ENCODE results near the gene TMEM156. TPM values are rescaled to one million over a fixed set of nuclear protein-coding genes. Genes with fewer than 3 reads are reported as not detected.

TMEM156 gene
- total and polyA plus RNA-seq, 10 of the 15 experiments (the other 5 are each of a cell fraction or from before 2014, with no cell fraction given), result 20.8 to 48.3 (median 32.7) TPM

GRCh38 chr4:39048311-39048710, 16.1 kb upstream of the TMEM156 start:
- 100% methylated on average over 1 of the region's 1 CpG for WGBS (ENCODE audit: insufficient coverage, insufficient replicate concordance, low lambda C conversion rate, missing lambda C conversion rate)
- CTCF ChIA-PET, result interaction anchor here (0.8 to 8.1 kb wide), 5 partner anchors 10 to 145 kb away, joined by 3 to 90 read pairs (median 4); partner anchors contain the start of gene TMEM156
- no peaks in the 10 kb centered on the region for H3K9me3 ChIP-seq (replicated peaks; ENCODE audit: control insufficient read depth, insufficient read depth, low read length)
- DNase-seq (ENCODE audit: low read depth, low spot score) (no peak), FAIRE-seq (no peak), ATAC-seq (peak; percentile 32)
- peaks cover 13% of the 10 kb centered on the region for H3K4me1 ChIP-seq (ENCODE audit: control insufficient read depth, insufficient read depth, low read length)
- peak overlapping the region; percentile 83; the same call in 1 of the 2 replicates for H3K4me3 ChIP-seq
- H3K9ac ChIP-seq (ENCODE audit: control insufficient read depth, insufficient read depth, low read length), result 0 out of 2 replicates have a peak overlapping the region, but pooled peaks have one; percentile 10
- TF ChIP-seq RUNX3 (IDR thresholded peaks at IDR 0.05; ENCODE audit: low read length) (peak; percentile 52), ZBED1 (IDR thresholded peaks at IDR 0.05; ENCODE audit: borderline replicate concordance) (no peak), ZNF384 (IDR thresholded peaks at IDR 0.05; ENCODE audit: borderline replicate concordance, low read depth, low read length) (0 out of 2 replicates have a peak, but pooled peaks have one; percentile 14), ZNF24 (IDR thresholded peaks at IDR 0.05) (0 out of 2 replicates have a peak, but pooled peaks have one; percentile 26)
- 0 out of 4 replicates have a peak, but pooled peaks cover 0 to 3% of the 10 kb centered on the region in 2 experiments for H3K36me3 ChIP-seq (ENCODE audit: control insufficient read depth in 2 of 2, insufficient read depth in 2 of 2, low read length in 1 of 2)
- SMC1A ChIA-PET (ENCODE audit: uncharacterized antibody, unreplicated experiment), result interaction anchor here (0.7 to 10.5 kb wide), 9 partner anchors 11 to 159 kb away, joined by 3 to 163 read pairs (median 5); partner anchors contain the start of genes KLHL5 and TMEM156
- H3K4me2 ChIP-seq (ENCODE audit: control insufficient read depth, insufficient read depth), result peak overlapping the region; percentile 67
- H3K27ac ChIP-seq (ENCODE audit: control insufficient read depth, insufficient read depth), result peak overlapping the region; percentile 56
- peaks cover 56% of the 10 kb centered on the region for H3K79me2 ChIP-seq (ENCODE audit: control insufficient read depth, insufficient read depth, low read length)
- BruUV-seq (replicated peaks), result no TSS peak
- no peaks in the 10 kb centered on the region for H4K20me1 ChIP-seq (ENCODE audit: control insufficient read depth, insufficient read depth)
- POLR2A ChIA-PET, result interaction anchor here (0.7 to 9.8 kb wide), 7 partner anchors 10 to 978 kb away, joined by 3 to 131 read pairs (median 7); partner anchors contain the start of gene TMEM156
- no peak overlapping the region for H2AFZ ChIP-seq (ENCODE audit: control insufficient read depth, low read depth, low read length)
- RAD21 ChIA-PET (ENCODE audit: unreplicated experiment), result interaction anchor here (0.6 to 7.9 kb wide), 6 partner anchors 12 to 146 kb away, joined by 3 to 164 read pairs (median 3); partner anchors contain the start of gene TMEM156
- intact Hi-C loops (cut with micrococcal nuclease; ENCODE audit: unreplicated experiment) (loop anchor here (10.0 kb wide), 2 partner anchors 306 to 1146 kb away; partner anchors contain the start of gene RHOH), in situ Hi-C loops (cut with MboI) (loop anchor here (25.0 kb wide), 1 partner anchor 286 kb away; no protein-coding TSS in a partner anchor)
- no peaks in the 10 kb centered on the region for H3K27me3 ChIP-seq (replicated peaks in 1 of 2; ENCODE audit: control insufficient read depth in 2 of 2, insufficient read depth in 2 of 2, low read length in 1 of 2)

- peaks cover 14% of the 10 kb centered on the region for H3K4me1 ChIP-seq (ENCODE audit: control insufficient read depth, insufficient read depth, low read length)
- 0 out of 4 replicates have a peak, but pooled peaks cover 0 to 3% of the 10 kb centered on the region in 2 experiments for H3K36me3 ChIP-seq (ENCODE audit: control insufficient read depth in 2 of 2, insufficient read depth in 2 of 2, low read length in 1 of 2)
- peaks cover 55% of the 10 kb centered on the region for H3K79me2 ChIP-seq (ENCODE audit: control insufficient read depth, insufficient read depth, low read length)
- peak overlapping the region; percentile 83 for H3K4me3 ChIP-seq
- ATAC-seq (no peak), DNase-seq (ENCODE audit: low read depth, low spot score) (no peak), FAIRE-seq (no peak)
- peak overlapping the region; percentile 32; the same call in 1 of the 2 replicates for H3K9ac ChIP-seq (ENCODE audit: control insufficient read depth, insufficient read depth, low read length)
- SMC1A ChIA-PET (ENCODE audit: uncharacterized antibody, unreplicated experiment), result interaction anchor here (0.6 to 10.5 kb wide), 10 partner anchors 10 to 158 kb away, joined by 3 to 163 read pairs (median 6); partner anchors contain the start of genes KLHL5 and TMEM156
- no peaks in the 10 kb centered on the region for H4K20me1 ChIP-seq (ENCODE audit: control insufficient read depth, insufficient read depth)
- H3K27ac ChIP-seq (ENCODE audit: control insufficient read depth, insufficient read depth), result peak overlapping the region; percentile 56
- no peaks in the 10 kb centered on the region for H3K9me3 ChIP-seq (replicated peaks; ENCODE audit: control insufficient read depth, insufficient read depth, low read length)
- POLR2A ChIA-PET, result interaction anchor here (0.9 to 9.8 kb wide), 4 partner anchors 10 to 52 kb away, joined by 3 to 131 read pairs (median 9); partner anchors contain the start of gene TMEM156
- RAD21 ChIA-PET (ENCODE audit: unreplicated experiment), result interaction anchor here (1.3 to 7.9 kb wide), 5 partner anchors 13 to 288 kb away, joined by 3 to 164 read pairs (median 14); partner anchors contain the start of gene TMEM156
- CTCF ChIA-PET, result interaction anchor here (0.6 to 8.1 kb wide), 9 partner anchors 9 to 243 kb away, joined by 3 to 90 read pairs (median 4); partner anchors contain the start of genes TLR1 and TMEM156
- WGBS (ENCODE audit: insufficient coverage, insufficient replicate concordance, low lambda C conversion rate, missing lambda C conversion rate), result 77% methylated on average over 2 of the region's 2 CpGs
- intact Hi-C loops (cut with micrococcal nuclease; ENCODE audit: unreplicated experiment), result loop anchor here (10.0 kb wide), 2 partner anchors 307 to 1147 kb away; partner anchors contain the start of gene RHOH
- no peak overlapping the region for H2AFZ ChIP-seq (ENCODE audit: control insufficient read depth, low read depth, low read length)
- H3K4me2 ChIP-seq (ENCODE audit: control insufficient read depth, insufficient read depth), result peak overlapping the region; percentile 67
- BruUV-seq (replicated peaks), result no TSS peak
- in situ Hi-C loops (cut with MboI), result loop anchor here (25.0 kb wide), 1 partner anchor 285 kb away; no protein-coding TSS in a partner anchor
- no peaks in the 10 kb centered on the region for H3K27me3 ChIP-seq (replicated peaks in 1 of 2; ENCODE audit: control insufficient read depth in 2 of 2, insufficient read depth in 2 of 2, low read length in 1 of 2)
- TF ChIP-seq IKZF2 (IDR thresholded peaks at IDR 0.05), result no peak
- TF ChIP-seq NBN (IDR thresholded peaks at IDR 0.05), result no peak
- TF ChIP-seq RUNX3 (IDR thresholded peaks at IDR 0.05; ENCODE audit: low read length), result no peak
- TF ChIP-seq TCF12 (IDR thresholded peaks at IDR 0.05; ENCODE audit: low read depth, low read length), result no peak
- TF ChIP-seq CEBPB (IDR thresholded peaks at IDR 0.05; ENCODE audit: borderline replicate concordance in 1 of 2, low read depth in 2 of 2, low read length in 2 of 2), result no peak
- TF ChIP-seq CBX3 (IDR thresholded peaks at IDR 0.05; ENCODE audit: borderline replicate concordance, low read depth), result no peak
- TF ChIP-seq, protein P1, sequence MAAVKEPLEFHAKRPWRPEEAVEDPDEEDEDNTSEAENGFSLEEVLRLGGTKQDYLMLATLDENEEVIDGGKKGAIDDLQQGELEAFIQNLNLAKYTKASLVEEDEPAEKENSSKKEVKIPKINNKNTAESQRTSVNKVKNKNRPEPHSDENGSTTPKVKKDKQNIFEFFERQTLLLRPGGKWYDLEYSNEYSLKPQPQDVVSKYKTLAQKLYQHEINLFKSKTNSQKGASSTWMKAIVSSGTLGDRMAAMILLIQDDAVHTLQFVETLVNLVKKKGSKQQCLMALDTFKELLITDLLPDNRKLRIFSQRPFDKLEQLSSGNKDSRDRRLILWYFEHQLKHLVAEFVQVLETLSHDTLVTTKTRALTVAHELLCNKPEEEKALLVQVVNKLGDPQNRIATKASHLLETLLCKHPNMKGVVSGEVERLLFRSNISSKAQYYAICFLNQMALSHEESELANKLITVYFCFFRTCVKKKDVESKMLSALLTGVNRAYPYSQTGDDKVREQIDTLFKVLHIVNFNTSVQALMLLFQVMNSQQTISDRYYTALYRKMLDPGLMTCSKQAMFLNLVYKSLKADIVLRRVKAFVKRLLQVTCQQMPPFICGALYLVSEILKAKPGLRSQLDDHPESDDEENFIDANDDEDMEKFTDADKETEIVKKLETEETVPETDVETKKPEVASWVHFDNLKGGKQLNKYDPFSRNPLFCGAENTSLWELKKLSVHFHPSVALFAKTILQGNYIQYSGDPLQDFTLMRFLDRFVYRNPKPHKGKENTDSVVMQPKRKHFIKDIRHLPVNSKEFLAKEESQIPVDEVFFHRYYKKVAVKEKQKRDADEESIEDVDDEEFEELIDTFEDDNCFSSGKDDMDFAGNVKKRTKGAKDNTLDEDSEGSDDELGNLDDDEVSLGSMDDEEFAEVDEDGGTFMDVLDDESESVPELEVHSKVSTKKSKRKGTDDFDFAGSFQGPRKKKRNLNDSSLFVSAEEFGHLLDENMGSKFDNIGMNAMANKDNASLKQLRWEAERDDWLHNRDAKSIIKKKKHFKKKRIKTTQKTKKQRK (IDR thresholded peaks at IDR 0.05; ENCODE audit: low read depth, low read length), result no peak
- TF ChIP-seq HDGF (IDR thresholded peaks at IDR 0.05), result no peak
Measured at GRCh38 chr4:39047681-39048080, 15.5 kb upstream of the TMEM156 start.

All from GM12878 (cell line).